G401 (cell line): ENCODE data around the gene LRRC8E. TPM values are rescaled to one million over a fixed set of nuclear protein-coding genes. Genes with fewer than 3 reads are reported as not detected.

Source experiments
- DNase-seq: peaks from one replicate; pipeline ENCODE4 v3.0.0-alpha.2; 2015; ENCODE audit warnings: low spot score
- in situ Hi-C: cut with HindIII; loops from 2 replicates; pipeline ENCODE4 v1.10.0; 2016; ENCODE audit warnings: low sequenced_read_pairs, mixed read lengths
- total RNA-seq: library from RNA; depleted of rRNA; stranded (reverse); fragments of >200 nt; shearing (Covaris generic); gene quantifications from 2 replicates; pipeline ENCODE4 v1.2.3, GENCODE V29; 2014; rRNA removed

LRRC8E gene
- total RNA-seq, 1 experiment from 2014 or later = not detected

- DNase-seq = no peak
Measured at GRCh38 chr19:7941895-7942596, 53.7 kb downstream of the LRRC8E start.

DNA sequence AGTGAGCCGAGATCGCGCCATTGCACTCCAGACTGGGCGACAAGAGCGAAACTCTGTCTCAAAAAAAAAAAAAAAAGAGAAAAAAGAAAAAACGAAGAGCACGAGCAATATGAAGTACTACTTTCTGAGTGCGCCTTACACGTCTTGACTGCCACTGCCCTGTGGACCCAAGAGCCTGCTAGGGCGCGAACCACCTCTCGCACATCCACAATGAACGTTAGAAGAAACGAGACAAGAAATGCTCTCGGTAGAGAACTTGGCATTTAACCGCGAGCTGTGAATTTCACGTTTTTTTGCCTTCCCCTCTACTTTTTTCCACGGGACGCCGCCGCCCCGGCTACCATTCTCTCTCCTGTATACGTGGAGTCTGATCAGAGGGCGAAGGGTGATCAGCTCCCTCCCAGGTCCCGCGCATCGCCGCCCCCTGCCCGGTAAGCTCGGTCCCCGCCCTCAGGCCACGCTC, 54.7 kb downstream of the LRRC8E start:
- in situ Hi-C loops = no loop called here
- no peak for DNase-seq

More at GRCh38 chr19:7941895-7942596, 53.7 kb downstream of the LRRC8E start:
- in situ Hi-C loops = no loop called here

GRCh38 chr19:7943444-7944176, 55.3 kb downstream of the LRRC8E start, which contains the start of gene TIMM44:
TIMM44 (minus strand) TSS chr19:7943666; CDS start chr19:7943651, 15 bp downstream.
- DNase-seq = peak; percentile 100
- in situ Hi-C loops = no loop called here

- DNase-seq = peak; percentile 92
- in situ Hi-C loops = no loop called here
Measured at GRCh38 chr19:7944177-7944761, 56.0 kb downstream of the LRRC8E start.

GRCh38 chr19:7947939-7948338, 59.6 kb downstream of the LRRC8E start:
- in situ Hi-C loops = no loop called here
- no peak for DNase-seq

Other genes starting within 250 kb of the LRRC8E start
- gene RETN, start 219.5 kb upstream of the LRRC8E start, total RNA-seq = not detected in 2 replicates
- not detected in 2 replicates for gene MCEMP1, start 211.4 kb upstream of the LRRC8E start, total RNA-seq
- gene TRAPPC5, start 207.7 kb upstream of the LRRC8E start, total RNA-seq = 131 and 153 TPM in 2 replicates
- gene FCER2, start 186.4 kb upstream of the LRRC8E start, total RNA-seq = not detected in 2 replicates
- gene CLEC4G, start 156.4 kb upstream of the LRRC8E start, total RNA-seq = not detected in 2 replicates
- not detected in 2 replicates for gene CD209, start 141.0 kb upstream of the LRRC8E start, total RNA-seq
- not detected in 2 replicates for gene CLEC4M, start 125.3 kb upstream of the LRRC8E start, total RNA-seq
- gene EVI5L, start 58.3 kb upstream of the LRRC8E start, total RNA-seq = 19.0 and 24.5 TPM in 2 replicates
- gene PRR36, start 14.1 kb upstream of the LRRC8E start, total RNA-seq = 0.03 and 0.49 TPM in 2 replicates
- gene MAP2K7, start 15.4 kb downstream of the LRRC8E start, total RNA-seq = 14.2 and 16.2 TPM in 2 replicates
- gene TGFBR3L, start 26.3 kb downstream of the LRRC8E start, total RNA-seq = not detected in 2 replicates
- gene SNAPC2, start 31.8 kb downstream of the LRRC8E start, total RNA-seq = 35.1 and 37.8 TPM in 2 replicates
- gene CTXN1, start 37.6 kb downstream of the LRRC8E start, total RNA-seq = 27.0 and 27.3 TPM in 2 replicates
- gene TIMM44, start 55.2 kb downstream of the LRRC8E start, total RNA-seq = 100 and 168 TPM in 2 replicates
- 83.9 and 102 TPM in 2 replicates for gene ELAVL1, start 117.1 kb downstream of the LRRC8E start, total RNA-seq
- 16.2 and 19.6 TPM in 2 replicates for gene CCL25, start 164.2 kb downstream of the LRRC8E start, total RNA-seq